ENCODE measurements around the gene GJA1. TPM values are rescaled to one million over a fixed set of nuclear protein-coding genes. Genes with fewer than 3 reads are reported as not detected.

GJA1 gene
- polyA plus RNA-seq, 3 donors: not detected

DNA sequence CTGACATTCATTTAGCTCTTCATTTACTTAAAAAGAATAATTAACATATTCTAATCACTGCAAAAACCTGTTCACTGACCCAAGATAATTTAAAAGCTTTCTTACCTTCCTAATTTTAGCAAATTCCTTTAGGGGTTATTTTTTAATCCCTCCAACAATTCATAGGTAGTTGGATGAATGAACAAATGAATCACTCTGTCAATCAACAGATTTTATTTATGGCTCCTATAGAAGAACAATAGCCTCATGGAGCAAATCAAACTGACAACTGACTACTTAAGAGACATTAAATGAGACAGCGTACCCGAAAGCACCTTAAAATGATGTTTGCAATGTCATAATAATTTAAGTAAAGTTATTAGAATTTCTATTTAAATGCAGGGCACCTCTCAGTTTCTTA lies 31.5 kb upstream of the GJA1 start:
- Histone ChIP-seq H3K27ac (ENCODE audit: low read depth in 1 of 2, low read length in 2 of 2) (no peak overlapping the region), H3K4me3 (replicated peaks in 1 of 3; ENCODE audit: low read depth in 2 of 3, low read length in 3 of 3) (no peak overlapping the region), H2AFZ (ENCODE audit: insufficient read depth, low read depth, low read length, poor library complexity, severe bottlenecking) (no peak overlapping the region), H3K9me3 (replicated peaks in 1 of 2; ENCODE audit: control insufficient read depth in 1 of 2, insufficient read depth in 1 of 2, low read length in 2 of 2) (no peaks in the 10 kb centered on the region), H3K4me1 (ENCODE audit: control insufficient read depth in 1 of 2, insufficient read depth in 2 of 2, low read length in 2 of 2) (no peaks in the 10 kb centered on the region), H3K4me2 (replicated peaks; ENCODE audit: extremely low read depth, low read length, poor library complexity, severe bottlenecking) (no peak overlapping the region), H3K9ac (ENCODE audit: insufficient read depth, low read length, poor library complexity, severe bottlenecking) (no peak overlapping the region), H3K79me2 (ENCODE audit: insufficient read depth, low read length) (no peaks in the 10 kb centered on the region), H4K20me1 (ENCODE audit: insufficient read depth, low read length) (no peaks in the 10 kb centered on the region), H3K27me3 (ENCODE audit: control insufficient read depth in 2 of 2, insufficient read depth in 2 of 2, low read length in 2 of 2) (no peaks in the 10 kb centered on the region), H3K36me3 (replicated peaks in 1 of 2; ENCODE audit: control insufficient read depth in 1 of 2, insufficient read depth in 2 of 2, low read length in 2 of 2) (no peaks in the 10 kb centered on the region)
- H3K9me3 Mint-ChIP-seq: peaks cover 0 to 5% (median 0%) of the 10 kb centered on the region in 7 donors
- H3K36me3 Mint-ChIP-seq: no peaks in the 10 kb centered on the region
- peaks cover 0 to 1% (median 0%) of the 10 kb centered on the region in 3 donors for H3K27me3 Mint-ChIP-seq (ENCODE audit: low read depth in 3 of 3)
- TF ChIP-seq, protein P1, sequence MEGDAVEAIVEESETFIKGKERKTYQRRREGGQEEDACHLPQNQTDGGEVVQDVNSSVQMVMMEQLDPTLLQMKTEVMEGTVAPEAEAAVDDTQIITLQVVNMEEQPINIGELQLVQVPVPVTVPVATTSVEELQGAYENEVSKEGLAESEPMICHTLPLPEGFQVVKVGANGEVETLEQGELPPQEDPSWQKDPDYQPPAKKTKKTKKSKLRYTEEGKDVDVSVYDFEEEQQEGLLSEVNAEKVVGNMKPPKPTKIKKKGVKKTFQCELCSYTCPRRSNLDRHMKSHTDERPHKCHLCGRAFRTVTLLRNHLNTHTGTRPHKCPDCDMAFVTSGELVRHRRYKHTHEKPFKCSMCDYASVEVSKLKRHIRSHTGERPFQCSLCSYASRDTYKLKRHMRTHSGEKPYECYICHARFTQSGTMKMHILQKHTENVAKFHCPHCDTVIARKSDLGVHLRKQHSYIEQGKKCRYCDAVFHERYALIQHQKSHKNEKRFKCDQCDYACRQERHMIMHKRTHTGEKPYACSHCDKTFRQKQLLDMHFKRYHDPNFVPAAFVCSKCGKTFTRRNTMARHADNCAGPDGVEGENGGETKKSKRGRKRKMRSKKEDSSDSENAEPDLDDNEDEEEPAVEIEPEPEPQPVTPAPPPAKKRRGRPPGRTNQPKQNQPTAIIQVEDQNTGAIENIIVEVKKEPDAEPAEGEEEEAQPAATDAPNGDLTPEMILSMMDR (IDR thresholded peaks at IDR 0.05): no peak
- no CpG with 5 or more reads among the region's 2 CpGs for WGBS (ENCODE audit: insufficient coverage)
- no peaks in the 10 kb centered on the region for H3K4me1 Mint-ChIP-seq
- intact Hi-C loops (cut with micrococcal nuclease): no loop called here
- no peak for DNase-seq
- H3K4me3 Mint-ChIP-seq: no peak overlapping the region
- H3K27ac Mint-ChIP-seq: no peak overlapping the region

DNA sequence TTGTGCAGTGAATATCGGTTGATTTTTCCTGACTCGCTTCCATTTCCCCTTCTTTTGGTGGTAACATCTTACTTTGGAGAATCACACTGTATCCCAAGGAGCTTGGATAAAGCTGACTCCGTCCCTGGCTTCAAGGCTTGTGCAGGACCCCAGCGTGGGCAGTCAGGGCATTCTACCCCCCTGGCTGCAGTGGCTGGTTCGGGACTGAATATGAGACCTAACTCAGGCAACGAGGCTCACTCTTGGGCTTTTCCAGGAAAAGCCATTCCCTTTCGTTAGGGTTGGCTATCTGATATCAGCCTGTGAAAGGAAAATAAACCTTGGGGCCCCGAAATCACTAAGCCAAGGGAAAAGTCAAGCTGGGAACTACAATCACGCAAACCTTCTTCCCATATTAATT lies 30.1 kb upstream of the GJA1 start:
- no peaks in the 10 kb centered on the region for H3K36me3 Mint-ChIP-seq
- WGBS (ENCODE audit: insufficient coverage): 85% methylated on average over 6 of the region's 9 CpGs
- Histone ChIP-seq H3K36me3 (replicated peaks in 1 of 2; ENCODE audit: control insufficient read depth in 1 of 2, insufficient read depth in 2 of 2, low read length in 2 of 2) (no peaks in the 10 kb centered on the region), H3K79me2 (ENCODE audit: insufficient read depth, low read length) (no peaks in the 10 kb centered on the region), H3K27me3 (ENCODE audit: control insufficient read depth in 2 of 2, insufficient read depth in 2 of 2, low read length in 2 of 2) (no peaks in the 10 kb centered on the region), H3K27ac (ENCODE audit: low read depth in 1 of 2, low read length in 2 of 2) (no peak overlapping the region), H3K9ac (ENCODE audit: insufficient read depth, low read length, poor library complexity, severe bottlenecking) (no peak overlapping the region), H3K9me3 (replicated peaks in 1 of 2; ENCODE audit: control insufficient read depth in 1 of 2, insufficient read depth in 1 of 2, low read length in 2 of 2) (no peaks in the 10 kb centered on the region), H3K4me1 (ENCODE audit: control insufficient read depth in 1 of 2, insufficient read depth in 2 of 2, low read length in 2 of 2) (no peaks in the 10 kb centered on the region), H3K4me3 (replicated peaks in 1 of 3; ENCODE audit: low read depth in 2 of 3, low read length in 3 of 3) (no peak overlapping the region), H4K20me1 (ENCODE audit: insufficient read depth, low read length) (no peaks in the 10 kb centered on the region), H3K4me2 (replicated peaks; ENCODE audit: extremely low read depth, low read length, poor library complexity, severe bottlenecking) (no peak overlapping the region), H2AFZ (ENCODE audit: insufficient read depth, low read depth, low read length, poor library complexity, severe bottlenecking) (no peak overlapping the region)
- no peaks in the 10 kb centered on the region for H3K4me1 Mint-ChIP-seq
- no peak overlapping the region for H3K27ac Mint-ChIP-seq
- TF ChIP-seq, protein P1 (IDR thresholded peaks at IDR 0.05): no peak
- H3K27me3 Mint-ChIP-seq (ENCODE audit: low read depth in 3 of 3): peaks cover 0 to 4% (median 0%) of the 10 kb centered on the region in 3 donors
- no peak for DNase-seq
- H3K9me3 Mint-ChIP-seq: peaks cover 0 to 9% (median 0%) of the 10 kb centered on the region in 7 donors
- intact Hi-C loops (cut with micrococcal nuclease): no loop called here
- no peak overlapping the region for H3K4me3 Mint-ChIP-seq
